ENCODE results near the gene CDK5RAP3.
"Not testable (repeated sequence)": the region's sequence is repeated elsewhere in the genome, so short reads cannot be mapped to it uniquely, and the experiment has no call there.

Gene CDK5RAP3

GRCh38 chr17:47975823-47976205, 4.9 kb downstream of the CDK5RAP3 start:
- ATAC-seq = no peak
- no peak for DNase-seq

GRCh38 chr17:47978324-47978723, 7.4 kb downstream of the CDK5RAP3 start:
- ATAC-seq (peak; percentile 45), DNase-seq (peak; percentile 52)

- no peak for ATAC-seq
- no peak for DNase-seq
These were observed 9.6 kb downstream of the CDK5RAP3 start for GRCh38 chr17:47980541-47980940.

GRCh38 chr17:47981462-47981861, 10.5 kb downstream of the CDK5RAP3 start:
- ATAC-seq (no peak), DNase-seq (no peak)

- DNase-seq (no peak), ATAC-seq (no peak)
These were observed 11.2 kb downstream of the CDK5RAP3 start for GRCh38 chr17:47982091-47982617.

- ATAC-seq (no peak), DNase-seq (no peak)
These were observed 11.9 kb downstream of the CDK5RAP3 start for GRCh38 chr17:47982645-47983390.

- ATAC-seq = no peak
- no peak for DNase-seq
These were observed 12.7 kb downstream of the CDK5RAP3 start for GRCh38 chr17:47983492-47984223.

- DNase-seq (no peak), ATAC-seq (no peak)
These were observed 15.6 kb downstream of the CDK5RAP3 start for GRCh38 chr17:47986520-47986919.

- no peak for ATAC-seq
These were observed 16.4 kb downstream of the CDK5RAP3 start for GRCh38 chr17:47987240-47987835.

GRCh38 chr17:47988445-47988844, 17.5 kb downstream of the CDK5RAP3 start:
- ATAC-seq, DNase-seq: not testable (repeated sequence)

More at GRCh38 chr17:47987240-47987835, 16.4 kb downstream of the CDK5RAP3 start:
- no peak for DNase-seq

- ATAC-seq = no peak
- no peak for DNase-seq
These were observed 18.2 kb downstream of the CDK5RAP3 start for GRCh38 chr17:47989159-47989558.

GRCh38 chr17:47989700-47990099, 18.8 kb downstream of the CDK5RAP3 start:
- DNase-seq = no peak

GRCh38 chr17:47990962-47991731, 20.2 kb downstream of the CDK5RAP3 start:
- no peak for DNase-seq
- ATAC-seq = no peak

More at GRCh38 chr17:47989700-47990099, 18.8 kb downstream of the CDK5RAP3 start:
- ATAC-seq = no peak

GRCh38 chr17:47992216-47992615, 21.3 kb downstream of the CDK5RAP3 start:
- ATAC-seq (no peak), DNase-seq (no peak)

GRCh38 chr17:47993031-47993564, 22.2 kb downstream of the CDK5RAP3 start:
- no peak for DNase-seq
- ATAC-seq = no peak

- no peak for DNase-seq
- ATAC-seq = no peak
These were observed 23.1 kb downstream of the CDK5RAP3 start for GRCh38 chr17:47993964-47994363.

GRCh38 chr17:47994724-47995123, 23.8 kb downstream of the CDK5RAP3 start:
- no peak for DNase-seq
- no peak for ATAC-seq

- ATAC-seq (no peak), DNase-seq (no peak)
These were observed 24.5 kb downstream of the CDK5RAP3 start for GRCh38 chr17:47995241-47995935.

- no peak for ATAC-seq
- no peak for DNase-seq
These were observed 25.3 kb downstream of the CDK5RAP3 start for GRCh38 chr17:47996201-47996600.

- ATAC-seq (no peak), DNase-seq (no peak)
These were observed 26.7 kb downstream of the CDK5RAP3 start for GRCh38 chr17:47997586-47997985.

GRCh38 chr17:47998044-47998443, 27.1 kb downstream of the CDK5RAP3 start:
- no peak for DNase-seq
- no peak for ATAC-seq

All from stimulated activated naive CD8-positive, alpha-beta T cell treated with anti-CD3 and anti-CD28 coated beads, Interleukin-15, Interleukin-2, amounts not matched to agents 100 U/mL and 50 U/mL, for 24 hours (primary cell).